ENCODE results near the gene CDC42. TPM values are rescaled to one million over a fixed set of nuclear protein-coding genes. Genes with fewer than 3 reads are reported as not detected.
A peak's percentile ranks its signal among the peaks of the same experiment; 100 is the strongest.
"Not testable (repeated sequence)": the region's sequence is repeated elsewhere in the genome, so short reads cannot be mapped to it uniquely, and the experiment has no call there.

Gene CDC42
- total RNA-seq, 2 donors from 2014 or later, result 269 to 323 TPM

DNA sequence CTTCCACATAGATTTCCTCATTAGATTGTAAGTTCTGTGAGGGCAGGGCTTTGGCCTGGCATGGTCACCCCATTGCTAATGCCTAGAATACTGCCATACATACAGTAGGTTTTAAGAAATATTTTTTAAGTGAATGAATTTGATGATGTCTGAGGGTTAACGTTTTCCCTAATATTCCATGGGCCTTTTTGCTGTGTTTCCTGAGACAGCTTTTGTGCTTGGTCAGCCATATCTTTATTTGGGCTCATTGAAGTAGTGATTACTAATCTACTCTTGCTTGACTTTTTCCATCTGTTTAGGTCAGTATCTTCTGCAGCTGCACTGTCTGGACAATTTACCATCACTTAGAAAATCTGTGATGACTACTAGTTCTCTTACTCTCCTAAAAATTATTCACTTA is 3.5 kb downstream of the CDC42 start:
- intact Hi-C loops (cut with DNase I, micrococcal nuclease), result no loop called here
- DNase-seq (no peak), ATAC-seq (no peak)

DNA sequence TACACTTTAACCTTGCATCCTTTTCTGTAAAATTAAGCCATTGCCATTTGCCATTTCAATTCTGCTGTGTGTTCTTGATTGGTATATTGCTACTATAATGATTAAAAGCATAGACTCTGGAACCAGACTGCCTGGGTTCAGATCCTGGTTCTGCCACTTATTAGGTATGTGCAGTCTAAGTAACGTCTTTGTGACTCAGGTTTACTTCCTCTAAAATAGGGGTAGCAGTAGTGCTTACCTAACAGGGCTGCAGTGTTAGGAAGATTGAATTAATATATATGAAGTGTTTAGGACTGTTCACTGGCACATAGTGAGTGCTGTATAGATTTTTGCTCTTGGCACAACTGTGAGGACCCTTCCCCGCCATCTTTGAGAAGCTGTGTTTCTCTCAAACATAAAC is 4.4 kb downstream of the CDC42 start:
- intact Hi-C loops (cut with DNase I, micrococcal nuclease), result no loop called here
- ATAC-seq, result no peak
- no peak for DNase-seq

DNA sequence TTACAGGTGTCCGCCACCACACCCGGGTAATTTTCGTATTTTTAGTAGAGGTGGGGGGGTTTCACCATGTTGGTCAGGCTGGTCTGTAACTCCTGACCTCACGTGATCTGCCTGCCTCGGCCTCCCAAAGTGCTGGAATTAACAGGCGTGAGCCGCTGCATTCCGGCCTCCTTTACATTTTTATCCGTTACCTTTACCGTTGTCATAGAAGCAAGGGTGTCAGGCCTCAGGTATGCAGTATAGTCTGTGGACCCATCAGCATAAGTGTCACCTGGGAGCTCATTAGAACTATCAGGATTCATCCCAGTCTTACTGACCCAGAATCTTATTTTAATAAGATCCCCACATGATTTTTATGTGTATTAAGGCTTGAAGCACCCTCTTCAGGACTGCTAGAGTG is 5.4 kb downstream of the CDC42 start:
- intact Hi-C loops (cut with DNase I, micrococcal nuclease), result no loop called here
- no peak for DNase-seq
- no peak for ATAC-seq

DNA sequence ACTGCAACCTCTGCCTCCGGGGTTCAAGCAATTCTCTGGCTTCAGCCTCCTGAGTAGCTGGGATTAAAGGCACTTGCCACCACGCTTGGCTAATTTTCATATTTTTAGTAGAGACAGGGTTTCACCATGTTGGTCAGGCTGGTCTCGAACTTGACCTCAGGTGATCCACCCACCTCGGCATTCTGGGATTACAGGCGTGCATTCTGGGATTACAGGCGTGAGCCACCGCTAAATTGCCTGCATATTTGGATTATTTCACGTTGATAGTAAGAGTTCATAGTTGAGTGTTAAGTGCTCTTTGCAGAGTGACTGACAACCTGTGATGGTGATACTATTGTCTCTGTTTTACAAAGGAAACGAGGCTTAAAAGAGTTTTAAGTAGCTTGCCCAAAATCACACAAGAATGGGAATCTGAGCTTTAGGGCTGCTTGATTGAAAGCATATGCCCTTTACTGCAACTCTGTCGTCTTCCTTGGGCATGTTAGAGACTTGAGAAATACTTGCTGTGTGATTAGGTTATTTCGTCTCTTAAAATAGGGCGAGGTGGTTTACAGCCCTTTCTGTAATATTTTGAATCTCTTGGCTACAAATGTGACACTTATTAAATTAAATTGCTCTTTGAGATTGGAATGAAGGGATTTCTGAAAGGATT is 12.4 kb downstream of the CDC42 start:
- DNase-seq (no peak), ATAC-seq (no peak)
- intact Hi-C loops (cut with DNase I, micrococcal nuclease), result no loop called here

DNA sequence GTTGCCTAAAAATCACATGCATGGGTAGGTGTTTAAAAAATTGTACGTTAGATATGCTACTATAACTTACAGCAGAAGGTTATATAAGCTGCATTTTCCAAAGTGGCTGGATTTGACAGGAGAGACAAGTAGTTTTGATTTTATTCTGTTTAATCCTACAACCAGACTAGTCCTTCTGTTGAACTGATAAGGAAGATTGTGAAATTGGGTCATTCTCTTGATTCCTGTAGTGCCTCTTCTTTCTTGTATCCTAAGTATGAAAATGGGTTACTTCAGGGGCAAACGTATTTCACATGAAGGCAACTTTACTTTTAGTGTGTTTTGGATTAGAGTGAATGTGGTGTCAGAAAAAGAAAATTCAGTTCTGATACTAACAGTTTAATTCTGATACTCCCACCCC is 19.0 kb downstream of the CDC42 start:
- intact Hi-C loops (cut with DNase I, micrococcal nuclease), result no loop called here
- ATAC-seq, result no peak

DNA sequence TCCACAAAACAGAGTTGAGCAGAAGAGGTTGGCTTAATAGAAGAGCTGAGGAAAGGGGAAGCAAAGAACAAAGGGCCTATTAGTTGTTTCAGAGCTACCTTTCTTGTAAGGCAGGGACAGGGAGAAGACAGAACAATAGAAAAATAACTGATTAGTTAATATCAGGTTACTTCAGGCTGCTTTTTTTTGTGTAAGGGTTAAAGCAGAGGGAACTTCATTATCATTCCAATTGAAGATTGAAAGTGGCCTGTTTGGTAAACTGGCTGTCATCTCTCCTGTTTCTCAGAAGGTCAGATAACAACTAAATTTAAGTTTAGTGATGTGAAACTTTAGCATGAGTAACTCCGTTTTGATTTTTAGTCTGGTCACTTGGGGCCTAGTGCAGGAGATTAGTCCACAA is 22.3 kb downstream of the CDC42 start:
- no peak for DNase-seq
- intact Hi-C loops (cut with DNase I, micrococcal nuclease), result no loop called here

More for the DNA sequence above, 19.0 kb downstream of the CDC42 start:
- DNase-seq, result no peak

DNA sequence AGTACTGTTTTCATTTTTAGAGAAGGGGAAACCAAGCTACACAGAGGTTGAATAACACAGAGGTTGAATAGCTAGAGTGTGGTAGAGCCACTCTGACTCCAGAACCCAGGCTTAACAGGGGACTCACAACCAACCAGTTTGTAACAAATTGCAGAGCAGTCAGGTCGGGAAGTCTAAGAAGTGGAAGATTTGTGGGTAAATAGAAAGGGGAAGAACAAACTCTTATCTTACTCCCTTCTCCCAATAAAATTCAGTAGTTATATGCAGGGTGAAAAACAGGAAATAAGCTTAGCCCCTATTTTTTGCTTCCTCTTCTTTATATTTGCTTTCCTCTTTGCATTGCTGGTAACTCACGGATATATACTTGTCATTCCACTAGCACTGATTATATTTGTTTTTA is 23.2 kb downstream of the CDC42 start:
- intact Hi-C loops (cut with DNase I, micrococcal nuclease), result no loop called here
- no peak for DNase-seq

More for the DNA sequence above, 22.3 kb downstream of the CDC42 start:
- no peak for ATAC-seq

DNA sequence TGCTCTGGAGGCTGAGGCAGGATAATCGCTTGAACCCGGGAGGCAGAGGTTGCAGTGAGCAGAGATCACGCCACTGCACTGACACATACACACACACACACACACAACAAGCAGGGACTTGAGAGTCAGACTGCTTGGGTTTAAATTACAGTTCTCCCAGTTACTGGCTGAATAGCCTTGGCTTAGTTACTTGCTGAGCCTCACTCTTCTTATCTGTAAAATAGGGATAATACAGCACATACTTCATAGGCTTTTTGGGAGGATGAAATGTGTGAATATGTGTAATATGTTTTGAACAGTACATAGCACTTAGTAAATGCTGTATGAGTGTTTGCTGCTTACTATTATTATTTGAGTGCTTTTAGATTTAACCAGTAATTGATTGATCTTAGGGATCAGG is 23.8 kb downstream of the CDC42 start:
- peak; percentile 7 for ATAC-seq
- no peak for DNase-seq
- intact Hi-C loops (cut with DNase I, micrococcal nuclease), result no loop called here

More for the DNA sequence above, 23.2 kb downstream of the CDC42 start:
- ATAC-seq, result peak; percentile 67

DNA sequence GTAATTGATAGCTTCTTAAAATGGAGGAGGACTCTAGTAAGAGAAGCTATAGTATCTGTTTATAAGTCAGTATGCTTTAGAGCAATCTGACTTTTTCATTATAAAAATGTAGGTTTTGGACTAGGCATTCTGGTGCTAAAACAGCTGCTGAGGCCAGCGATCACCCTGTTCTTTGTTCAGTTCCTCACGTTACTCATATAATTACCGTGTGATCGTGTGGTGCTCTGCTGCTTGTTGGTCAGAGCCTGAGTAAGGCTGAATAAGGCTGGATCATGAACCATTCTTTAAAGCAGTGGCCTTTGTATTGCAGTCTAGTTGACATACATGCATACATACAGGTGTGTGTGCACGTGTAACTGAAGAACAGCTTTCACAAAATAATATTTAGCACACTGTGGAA is 25.2 kb downstream of the CDC42 start:
- ATAC-seq (no peak), DNase-seq (no peak)
- intact Hi-C loops (cut with DNase I, micrococcal nuclease), result no loop called here

DNA sequence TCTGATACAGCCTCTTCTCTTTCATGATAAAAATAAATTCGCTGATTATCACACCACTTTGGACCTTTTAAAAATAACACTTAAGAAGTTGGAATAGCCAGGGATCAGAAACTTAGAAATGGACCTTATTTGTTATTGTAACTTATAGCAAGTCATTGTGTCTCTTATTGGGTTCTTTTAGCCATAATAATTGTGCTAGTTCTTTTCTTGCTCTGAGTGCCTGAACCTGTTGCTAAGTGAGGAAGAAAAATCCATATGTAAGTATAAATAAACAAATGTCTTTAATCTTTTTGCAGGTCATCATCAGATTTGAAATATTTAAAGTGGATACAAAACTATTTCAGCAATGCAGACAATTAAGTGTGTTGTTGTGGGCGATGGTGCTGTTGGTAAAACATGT is 25.6 kb downstream of the CDC42 start:
- DNase-seq (no peak), ATAC-seq (no peak)
- intact Hi-C loops (cut with DNase I, micrococcal nuclease), result no loop called here

DNA sequence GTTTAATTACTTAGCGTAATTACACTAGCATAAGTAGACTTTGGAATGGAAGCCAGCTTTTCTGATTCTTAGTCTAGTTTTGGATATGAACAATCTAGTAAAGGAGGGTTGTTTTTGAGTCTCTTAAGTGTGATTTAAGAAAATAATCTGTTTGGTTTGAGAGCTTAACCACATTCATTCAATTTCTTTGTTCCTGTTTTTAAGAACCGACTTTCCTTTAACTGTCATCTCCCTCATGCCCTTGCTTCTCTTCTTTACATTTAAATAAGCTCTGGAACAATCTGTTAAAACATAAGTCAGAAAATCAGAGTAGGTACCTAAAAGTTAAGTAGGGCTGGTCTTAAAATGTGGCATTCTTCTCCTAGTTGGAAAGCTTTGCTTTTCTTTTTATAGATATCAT is 27.7 kb downstream of the CDC42 start:
- DNase-seq (no peak), ATAC-seq (no peak)
- intact Hi-C loops (cut with DNase I, micrococcal nuclease), result no loop called here

DNA sequence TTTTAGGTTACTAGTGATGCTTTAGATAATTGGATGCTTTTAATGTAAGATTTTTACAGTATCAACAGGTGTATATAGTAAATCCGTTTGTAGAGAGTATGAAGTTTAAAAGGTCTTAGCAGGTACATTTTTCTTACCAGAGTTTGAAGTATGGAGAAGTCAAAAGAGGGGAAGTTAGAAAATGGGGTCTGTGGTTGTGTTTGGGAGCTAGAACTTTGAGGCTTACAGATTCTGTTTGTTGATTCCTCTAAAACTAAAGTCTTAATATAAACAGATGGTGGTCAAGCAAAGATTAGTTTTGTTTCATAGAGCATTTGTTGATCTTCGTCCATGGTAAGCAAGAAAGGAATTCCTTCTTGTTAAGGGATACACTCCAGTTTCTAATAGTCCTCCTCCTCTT is 35.8 kb downstream of the CDC42 start:
- intact Hi-C loops (cut with DNase I, micrococcal nuclease), result no loop called here
- no peak for DNase-seq
- no peak for ATAC-seq

DNA sequence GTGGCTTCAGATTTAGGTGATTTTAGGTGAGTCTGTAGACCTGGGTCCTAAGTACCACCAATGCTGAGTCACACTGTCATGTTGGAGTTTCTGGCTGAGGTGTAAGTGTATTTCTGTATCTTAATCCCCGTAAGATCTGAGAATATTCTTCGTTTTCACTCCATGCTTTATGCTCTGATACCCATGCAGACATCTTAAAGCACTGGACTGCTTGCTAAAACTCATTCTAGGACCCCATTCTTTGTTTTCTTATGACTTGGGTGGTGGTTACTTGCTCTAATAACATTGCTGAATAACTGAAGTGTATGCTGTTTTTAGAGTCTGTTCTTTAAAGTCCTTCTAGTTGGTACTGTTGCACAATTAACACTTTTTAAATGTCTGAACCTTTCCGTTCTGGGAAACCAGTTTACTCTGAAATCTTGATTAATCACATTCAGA is 36.6 kb downstream of the CDC42 start:
- ATAC-seq, result no peak
- DNase-seq, result no peak
- intact Hi-C loops (cut with DNase I, micrococcal nuclease), result no loop called here

DNA sequence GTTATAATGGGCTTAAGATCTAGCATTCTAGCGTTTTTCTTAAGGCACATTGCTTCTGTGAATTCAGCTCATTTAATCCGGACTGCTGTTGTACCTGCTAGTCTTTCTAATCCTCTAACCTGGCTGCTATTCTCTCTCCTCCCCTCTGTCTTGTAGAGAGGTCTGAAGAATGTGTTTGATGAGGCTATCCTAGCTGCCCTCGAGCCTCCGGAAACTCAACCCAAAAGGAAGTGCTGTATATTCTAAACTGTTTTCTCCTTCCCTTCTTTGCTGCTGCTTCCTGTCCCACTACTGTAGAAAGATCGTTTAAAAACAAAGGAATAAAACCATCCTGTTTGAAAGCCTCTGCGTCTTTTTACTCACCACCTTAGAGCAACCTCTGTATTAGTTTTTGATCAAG is 37.3 kb downstream of the CDC42 start:
- DNase-seq, result no peak
- intact Hi-C loops (cut with DNase I, micrococcal nuclease), result no loop called here
- ATAC-seq, result no peak

DNA sequence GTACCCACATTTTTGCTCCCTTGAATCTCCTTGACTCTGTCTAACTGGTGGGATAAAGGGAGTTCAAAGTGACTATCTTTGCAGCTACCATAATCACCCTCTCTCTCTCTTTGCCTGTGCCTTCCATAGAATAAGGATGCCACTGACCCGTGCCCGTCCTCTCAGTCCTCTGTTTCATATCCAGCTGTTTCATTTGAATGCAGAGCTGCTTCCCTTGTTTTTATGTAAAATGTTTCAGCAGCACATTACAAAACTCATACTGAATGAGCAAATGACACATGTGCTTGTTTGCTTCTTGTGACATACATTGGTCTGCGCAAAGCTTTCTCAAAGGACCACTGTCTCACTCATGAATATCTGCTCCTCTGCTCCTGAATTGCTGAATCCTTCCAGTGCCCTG is 38.4 kb downstream of the CDC42 start:
- no peak for DNase-seq
- intact Hi-C loops (cut with DNase I, micrococcal nuclease), result no loop called here
- ATAC-seq, result no peak

DNA sequence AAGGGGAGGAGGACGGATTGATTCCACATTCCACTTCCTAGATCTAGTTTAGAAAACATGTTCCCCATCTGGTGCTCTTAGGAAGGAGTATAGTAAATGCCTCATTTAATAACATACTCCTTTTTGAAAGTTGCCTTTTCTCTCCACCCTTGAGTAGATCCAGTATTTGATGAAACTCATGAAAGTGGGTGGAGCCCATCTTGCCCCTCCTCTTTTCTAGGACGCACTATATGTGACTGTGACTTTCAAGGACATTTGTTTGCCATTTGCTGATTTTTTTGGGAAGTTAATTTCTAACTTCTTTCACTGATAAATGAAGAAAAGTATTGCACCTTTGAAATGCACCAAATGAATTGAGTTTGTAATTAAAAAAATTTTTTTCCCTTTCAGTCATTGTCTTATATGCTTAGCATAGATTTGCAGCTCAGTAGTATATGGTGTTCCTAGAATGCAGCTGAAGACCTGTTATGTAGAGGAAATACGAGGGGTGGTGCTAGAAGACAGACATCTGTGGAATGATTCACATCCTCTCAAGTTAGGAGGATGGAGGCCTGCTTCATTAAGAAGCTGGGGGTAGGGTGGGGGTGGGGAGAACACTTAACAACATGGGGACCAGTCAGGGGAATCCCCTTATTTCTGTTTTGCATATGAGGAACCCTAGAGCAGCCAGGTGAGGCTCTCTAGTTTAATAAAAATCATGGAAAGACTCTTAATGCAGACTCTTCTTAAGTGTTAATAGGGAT is 39.7 kb downstream of the CDC42 start:
- intact Hi-C loops (cut with DNase I, micrococcal nuclease); DNase-seq: not testable (repeated sequence)
- ATAC-seq, result peak; percentile 11

DNA sequence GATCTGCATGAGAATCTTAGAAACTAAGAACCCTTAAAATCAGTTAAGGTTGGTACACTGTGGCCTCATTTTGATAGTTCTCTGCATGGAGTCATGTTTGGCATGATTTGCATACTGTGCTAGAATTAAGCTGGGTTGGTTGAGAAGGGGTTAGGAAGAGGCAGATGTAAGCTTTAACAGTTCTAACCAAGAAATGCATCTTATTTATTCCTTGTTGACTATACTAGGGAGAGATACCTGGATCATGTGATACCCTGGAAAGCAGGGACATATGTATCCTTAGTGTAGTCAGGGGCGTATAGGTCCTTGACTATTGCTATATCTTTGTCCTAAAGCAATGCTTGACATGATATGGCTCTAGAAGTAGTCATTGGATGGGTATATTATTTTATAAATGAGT is 41.0 kb downstream of the CDC42 start:
- no peak for ATAC-seq
- intact Hi-C loops (cut with DNase I, micrococcal nuclease), result no loop called here
- no peak for DNase-seq

DNA sequence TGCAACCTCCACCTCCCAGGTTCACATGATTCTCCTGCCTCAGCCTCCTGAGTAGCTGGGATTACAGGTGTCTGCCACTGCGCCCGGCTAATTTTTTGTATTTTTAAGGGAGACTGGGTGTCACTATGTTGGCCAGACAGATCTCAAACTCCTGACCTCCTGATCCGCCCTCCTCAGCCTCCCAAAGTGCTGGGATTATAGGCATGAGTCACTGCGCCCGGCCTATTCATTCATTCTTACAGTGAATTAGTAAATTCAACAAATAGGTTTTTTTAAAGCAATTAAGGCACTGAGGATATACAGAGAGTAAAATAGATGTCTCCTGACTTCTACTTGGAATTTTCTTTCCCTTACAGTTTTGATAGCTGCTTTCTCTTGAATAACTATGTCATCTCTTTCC is 43.5 kb downstream of the CDC42 start:
- intact Hi-C loops (cut with DNase I, micrococcal nuclease), result no loop called here
- no peak for ATAC-seq
- no peak for DNase-seq

DNA sequence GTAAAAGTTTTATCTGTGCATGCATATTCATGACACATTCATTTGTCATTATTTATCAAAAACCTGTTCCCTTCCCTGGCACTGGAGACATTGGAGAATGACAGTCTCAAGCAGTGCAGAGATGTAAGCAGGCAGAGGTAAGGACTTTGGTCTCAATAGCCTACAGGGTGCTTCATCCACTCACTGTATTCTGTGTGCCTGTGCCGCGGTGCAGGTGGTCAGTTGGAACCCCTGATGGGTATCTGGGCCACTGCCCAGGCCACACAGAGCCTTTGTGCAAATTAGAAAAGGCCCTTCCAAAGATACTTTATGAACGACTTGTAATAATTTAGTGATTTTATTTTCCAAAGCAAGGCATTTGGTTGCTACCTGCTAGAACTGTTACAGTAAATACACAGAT is 44.0 kb downstream of the CDC42 start:
- DNase-seq (no peak), ATAC-seq (no peak)
- intact Hi-C loops (cut with DNase I, micrococcal nuclease), result no loop called here

DNA sequence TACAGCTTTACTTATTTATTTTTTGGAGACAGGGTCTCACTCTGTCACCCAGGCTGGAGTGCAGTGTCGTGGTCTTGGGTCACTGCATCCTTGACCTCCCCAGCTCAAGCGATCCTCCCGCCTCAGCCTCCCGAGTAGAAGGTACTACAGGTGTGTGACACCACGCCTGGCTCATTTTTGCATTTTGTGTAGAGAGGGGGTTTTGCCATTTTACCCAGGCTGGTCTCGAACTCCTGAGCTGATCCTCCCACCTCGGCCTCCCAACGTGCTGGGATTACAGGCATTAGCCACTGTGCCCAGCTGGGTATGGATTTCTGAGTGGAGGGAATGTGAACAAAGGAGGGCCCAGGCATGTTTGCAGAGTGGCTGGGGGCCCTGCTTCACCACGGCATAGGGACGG is 46.2 kb downstream of the CDC42 start:
- DNase-seq, result no peak
- intact Hi-C loops (cut with DNase I, micrococcal nuclease), result no loop called here

DNA sequence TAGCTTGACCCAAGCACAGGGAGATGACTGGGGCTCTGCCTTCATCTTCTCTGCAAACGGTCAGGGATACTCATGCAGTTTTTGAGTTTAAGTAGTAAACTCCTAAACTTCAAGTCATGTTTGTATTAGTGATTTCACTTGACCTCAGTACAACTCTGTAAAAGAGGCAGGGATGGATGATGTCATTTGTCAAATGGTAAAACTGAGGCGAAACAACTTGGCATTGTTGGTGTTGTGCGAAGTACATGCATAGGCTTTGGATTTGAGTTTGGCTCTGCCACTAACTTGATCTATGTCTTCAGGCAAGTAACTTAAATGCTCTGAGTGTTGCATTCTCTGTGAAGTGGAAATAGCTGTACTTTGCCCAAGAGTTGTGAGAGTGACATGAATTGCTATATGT is 47.7 kb downstream of the CDC42 start:
- DNase-seq (no peak), ATAC-seq (no peak)
- intact Hi-C loops (cut with DNase I, micrococcal nuclease), result no loop called here

More for the DNA sequence above, 46.2 kb downstream of the CDC42 start:
- no peak for ATAC-seq

Data from left colon (tissue), 2 donors.